ENCODE data around the gene LSAMP.

Gene LSAMP

GRCh38 chr3:116445311-116445841, at the start of gene LSAMP:
Gene LSAMP, minus strand, starts transcription at chr3:116445487.
- no peak for DNase-seq

GRCh38 chr3:116492379-116492778, 47.1 kb upstream of the LSAMP start:
- no peak for DNase-seq

GRCh38 chr3:116483135-116483534, 37.8 kb upstream of the LSAMP start:
- DNase-seq, result no peak

- DNase-seq, result no peak
These were observed 31.4 kb upstream of the LSAMP start for GRCh38 chr3:116476691-116477090.

- no peak for DNase-seq
These were observed 29.5 kb upstream of the LSAMP start for GRCh38 chr3:116474801-116475200.

- DNase-seq, result no peak
These were observed 28.9 kb upstream of the LSAMP start for GRCh38 chr3:116474032-116474780.

- no peak for DNase-seq
These were observed 28.3 kb upstream of the LSAMP start for GRCh38 chr3:116473602-116474001.

GRCh38 chr3:116470605-116471197, 25.4 kb upstream of the LSAMP start:
- no peak for DNase-seq

- DNase-seq, result no peak
These were observed 24.3 kb upstream of the LSAMP start for GRCh38 chr3:116469546-116469945.

GRCh38 chr3:116464276-116464798, 19.1 kb upstream of the LSAMP start:
- DNase-seq, result no peak

GRCh38 chr3:116453666-116454346, 8.5 kb upstream of the LSAMP start:
- no peak for DNase-seq

- DNase-seq, result no peak
These were observed 4.5 kb upstream of the LSAMP start for GRCh38 chr3:116449546-116450350.

- no peak for DNase-seq
These were observed 703 bp upstream of the LSAMP start for GRCh38 chr3:116445990-116446389.

GRCh38 chr3:116444819-116445310, 422 bp downstream of the LSAMP start:
- DNase-seq, result no peak

GRCh38 chr3:116444115-116444747, 1.1 kb downstream of the LSAMP start:
- no peak for DNase-seq

GRCh38 chr3:116443191-116443661, 2.1 kb downstream of the LSAMP start:
- no peak for DNase-seq

- DNase-seq, result no peak
These were observed 2.8 kb downstream of the LSAMP start for GRCh38 chr3:116442331-116443021.

- DNase-seq, result no peak
These were observed 3.6 kb downstream of the LSAMP start for GRCh38 chr3:116441652-116442051.

GRCh38 chr3:116440196-116440595, 5.1 kb downstream of the LSAMP start:
- no peak for DNase-seq

- no peak for DNase-seq
These were observed 11.7 kb downstream of the LSAMP start for GRCh38 chr3:116433552-116433951.

GRCh38 chr3:116432795-116433194, 12.5 kb downstream of the LSAMP start:
- no peak for DNase-seq
